Peyer's patch (tissue), 4 donors: ENCODE measurements around the gene GCGR.

Experiments
- CTCF ChIP-seq, 6 experiments: fragments of 450-650 bp in 4 of 6; fragments of 200-600 bp in 2 of 6; sonication (generic) in 1 of 6; IDR thresholded peaks; one replicate each; pipeline ENCODE4 v1.5.1; 2017 to 2019; ENCODE audit warnings: antibody characterized with exemption in 6 of 6, mild to moderate bottlenecking in 3 of 6, moderate library complexity in 1 of 6
- POLR2A ChIP-seq, 2 donors: fragments of 450-650 bp; IDR thresholded peaks; one replicate each; pipeline ENCODE4 v1.5.1; 2017; ENCODE audit warnings: antibody characterized with exemption in 2 of 2, mild to moderate bottlenecking in 2 of 2, moderate library complexity in 2 of 2

- TF ChIP-seq POLR2A (IDR thresholded peaks at IDR 0.05) (no peak), CTCF (IDR thresholded peaks at IDR 0.05) (no peak)
These were observed 35.4 kb downstream of the GCGR start for GRCh38 chr17:81839301-81839700.
